ENCODE measurements around the gene DPP7.

GRCh38 chr9:137160716-137161557, 46.4 kb upstream of the DPP7 start:
- no peak for TF ChIP-seq CTCF (IDR thresholded peaks at IDR 0.05; ENCODE audit: insufficient read depth, low read length, poor library complexity, severe bottlenecking)
- no peak for TF ChIP-seq EZH2phosphoT487 (conservative IDR thresholded peaks at IDR 0.05; ENCODE audit: low read length)

Measured in SU-DHL-6 (cell line).